ENCODE results near the gene KIF15.

DNA sequence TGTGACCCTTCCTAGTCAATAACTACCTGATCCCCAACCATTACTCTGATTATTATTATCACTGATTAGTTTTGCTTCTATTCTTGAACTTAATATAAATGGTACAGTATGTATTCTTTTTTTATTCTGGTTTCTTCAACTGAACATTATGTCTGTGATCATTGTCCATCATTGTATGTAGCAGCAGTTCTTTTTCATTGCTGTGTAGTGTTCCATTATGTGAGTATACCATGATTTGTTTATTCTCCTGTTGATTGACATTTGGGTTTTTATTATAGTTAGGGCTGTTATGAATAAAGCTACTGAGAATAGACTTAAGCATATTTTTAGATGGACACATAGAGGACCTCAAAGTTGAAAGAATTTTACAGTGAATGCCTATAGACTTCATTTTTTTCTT lies 2.7 kb downstream of the KIF15 start:
- TF ChIP-seq, protein P1, sequence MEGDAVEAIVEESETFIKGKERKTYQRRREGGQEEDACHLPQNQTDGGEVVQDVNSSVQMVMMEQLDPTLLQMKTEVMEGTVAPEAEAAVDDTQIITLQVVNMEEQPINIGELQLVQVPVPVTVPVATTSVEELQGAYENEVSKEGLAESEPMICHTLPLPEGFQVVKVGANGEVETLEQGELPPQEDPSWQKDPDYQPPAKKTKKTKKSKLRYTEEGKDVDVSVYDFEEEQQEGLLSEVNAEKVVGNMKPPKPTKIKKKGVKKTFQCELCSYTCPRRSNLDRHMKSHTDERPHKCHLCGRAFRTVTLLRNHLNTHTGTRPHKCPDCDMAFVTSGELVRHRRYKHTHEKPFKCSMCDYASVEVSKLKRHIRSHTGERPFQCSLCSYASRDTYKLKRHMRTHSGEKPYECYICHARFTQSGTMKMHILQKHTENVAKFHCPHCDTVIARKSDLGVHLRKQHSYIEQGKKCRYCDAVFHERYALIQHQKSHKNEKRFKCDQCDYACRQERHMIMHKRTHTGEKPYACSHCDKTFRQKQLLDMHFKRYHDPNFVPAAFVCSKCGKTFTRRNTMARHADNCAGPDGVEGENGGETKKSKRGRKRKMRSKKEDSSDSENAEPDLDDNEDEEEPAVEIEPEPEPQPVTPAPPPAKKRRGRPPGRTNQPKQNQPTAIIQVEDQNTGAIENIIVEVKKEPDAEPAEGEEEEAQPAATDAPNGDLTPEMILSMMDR (IDR thresholded peaks at IDR 0.05 in 4 of 5, conservative IDR thresholded peaks at IDR 0.05 in 1 of 5), result no peak
- no peak for TF ChIP-seq POLR2A (IDR thresholded peaks at IDR 0.05)

Data from gastrocnemius medialis (tissue), 4 donors.